HepG2 (cell line): Measurements from ENCODE around the gene PPP1R13B. TPM values are rescaled to one million over a fixed set of nuclear protein-coding genes. Genes with fewer than 3 reads are reported as not detected.

Source experiments
- ATAC-seq: fragments of 200-7000 bp; cut with Tn5 transposase; 3 replicates; pipeline ENCODE4 v1.9.1; 2020; ENCODE audit warnings: mild to moderate bottlenecking, moderate library complexity
- BruUV-seq: library from RNA; stranded (reverse); fragments of 400-500 nt; replicated peaks from 2 replicates; lab custom pipeline; 2021; lab: Mats Ljungman, UMichigan
- CTCF ChIA-PET: fragments of 300-600 bp; formaldehyde crosslinking; extraction: SDS; loops from one replicate; lab custom pipeline; 2021; ENCODE audit warnings: low total read pairs, inconsistent platforms, low intra/inter-chr PET ratio; lab: Yijun Ruan, JAX
- POLR2A ChIA-PET: fragments of 350-600 bp; sonication (Branson Sonifier 250); formaldehyde crosslinking; loops from one replicate; lab custom pipeline; 2020; ENCODE audit warnings: antibody characterized with exemption, inconsistent platforms; lab: Yijun Ruan, JAX
- DNase-seq: peaks from one replicate; pipeline ENCODE4 v3.0.0-alpha.2; 2015; ENCODE audit warnings: low spot score
- FAIRE-seq: peaks from 3 replicates; lab custom pipeline; 2011; peaks lifted over from hg19 to GRCh38; lab: Jason Lieb, UNC
- H2AFZ ChIP-seq: one replicate; pipeline ENCODE4 v1.6.1; 2011; ENCODE audit warnings: low read length, inconsistent platforms
- H3K27ac ChIP-seq: fragments of 300-600 bp; 3 replicates; pipeline ENCODE4 v1.8.0; 2011; ENCODE audit warnings: mixed run types, mild to moderate bottlenecking, mixed read lengths, low read length, inconsistent platforms; ENCODE audit not compliant: insufficient read depth; ENCODE audit errors: extremely low read length
- H3K27me3 ChIP-seq, 2 experiments: fragments of 200-600 bp in 1 of 2; 2 replicates in 1 of 2; 3 replicates in 1 of 2; pipeline versions ENCODE4 v1.6.0 to v1.8.0; 2011; ENCODE audit warnings: low read length in 2 of 2, mild to moderate bottlenecking in 2 of 2, moderate library complexity in 2 of 2, inconsistent platforms in 1 of 2; ENCODE audit not compliant: insufficient read depth in 2 of 2, control insufficient read depth in 1 of 2
- H3K36me3 ChIP-seq, 2 experiments: fragments of 200-600 bp in 1 of 2; replicated peaks in 1 of 2; 2 replicates in 1 of 2; 3 replicates in 1 of 2; pipeline versions ENCODE4 v1.5.1 to v1.8.0; 2011; ENCODE audit warnings: low read length in 2 of 2, inconsistent platforms in 1 of 2; ENCODE audit not compliant: insufficient read depth in 2 of 2, control insufficient read depth in 1 of 2
- H3K4me1 ChIP-seq: 2 replicates; pipeline ENCODE4 v1.5.1; 2012; ENCODE audit warnings: low read length, inconsistent platforms; ENCODE audit not compliant: insufficient read depth
- H3K4me2 ChIP-seq: 2 replicates; pipeline ENCODE4 v1.6.0; 2011; ENCODE audit warnings: low read depth, low read length, inconsistent platforms
- H3K4me3 ChIP-seq, 3 experiments: fragments of 200-600 bp in 1 of 3; sonication (generic), shearing (Covaris generic) in 1 of 3; replicated peaks in 1 of 3; 2 replicates each; pipeline ENCODE4 v1.5.1; 2011 to 2016; ENCODE audit warnings: low read length in 3 of 3, inconsistent platforms in 2 of 3, low read depth in 2 of 3, mild to moderate bottlenecking in 2 of 3, control low read depth in 1 of 3, mixed read lengths in 1 of 3; ENCODE audit not compliant: insufficient read depth in 1 of 3
- H3K79me2 ChIP-seq: one replicate; pipeline ENCODE4 v1.6.1; 2011; ENCODE audit warnings: low read length, inconsistent platforms; ENCODE audit not compliant: insufficient read depth
- H3K9ac ChIP-seq: 2 replicates; pipeline ENCODE4 v1.6.0; 2011; ENCODE audit warnings: mild to moderate bottlenecking, low read depth, low read length, inconsistent platforms; ENCODE audit not compliant: insufficient read depth
- H3K9me3 ChIP-seq: 2 replicates; pipeline ENCODE4 v1.5.1; 2012; ENCODE audit warnings: mild to moderate bottlenecking, low read length
- H4K20me1 ChIP-seq: 2 replicates; pipeline ENCODE4 v1.6.0; 2011; ENCODE audit warnings: inconsistent platforms, mild to moderate bottlenecking, low read length, moderate library complexity; ENCODE audit not compliant: insufficient read depth
- CREBL2 ChIP-seq: sonication (generic); formaldehyde crosslinking; IDR thresholded peaks from 2 replicates; pipeline ENCODE4 v1.8.1; 2023; ENCODE audit warnings: missing genetic modification reagents, mild to moderate bottlenecking, borderline replicate concordance
- HMGXB4 ChIP-seq, 2 experiments: sonication (generic) in 1 of 2; formaldehyde crosslinking in 1 of 2; IDR thresholded peaks; 2 replicates each; pipeline versions ENCODE4 v1.4.0 to v1.6.1; 2018 to 2020; ENCODE audit warnings: missing genetic modification reagents in 2 of 2, borderline replicate concordance in 1 of 2, low read depth in 1 of 2, mild to moderate bottlenecking in 1 of 2, missing biosample characterization in 1 of 2
- JARID2 ChIP-seq: sonication (generic); formaldehyde crosslinking; IDR thresholded peaks from 2 replicates; pipeline ENCODE4 v1.8.1; 2023; ENCODE audit warnings: missing genetic modification reagents, inconsistent platforms; ENCODE audit not compliant: insufficient replicate concordance
- KAT8 ChIP-seq: IDR thresholded peaks from 2 replicates; pipeline ENCODE4 v1.6.1; 2016; ENCODE audit warnings: missing genetic modification reagents, missing compliant biosample characterization
- NCOA2 ChIP-seq: sonication (generic); formaldehyde crosslinking; IDR thresholded peaks from 2 replicates; pipeline ENCODE4 v1.8.0; 2022; ENCODE audit warnings: inconsistent platforms
- NCOA5 ChIP-seq: sonication (generic); formaldehyde crosslinking; IDR thresholded peaks from 2 replicates; pipeline ENCODE4 v1.4.0; 2020; ENCODE audit warnings: missing genetic modification reagents
- PHF21A ChIP-seq: sonication (generic); formaldehyde crosslinking; IDR thresholded peaks from 2 replicates; pipeline ENCODE4 v1.5.0; 2020; ENCODE audit warnings: mild to moderate bottlenecking, missing genetic modification reagents
- SSRP1 ChIP-seq: IDR thresholded peaks from 2 replicates; pipeline ENCODE4 v1.6.1; 2016; ENCODE audit warnings: control low read depth
- TAF15 ChIP-seq: fragments of 200-400 bp; formaldehyde crosslinking; IDR thresholded peaks from one replicate; pipeline ENCODE4 v1.6.1; 2018; ENCODE audit warnings: mild to moderate bottlenecking, low read depth, low read length; ENCODE audit not compliant: poor library complexity, severe bottlenecking
- THAP11 ChIP-seq: IDR thresholded peaks from 2 replicates; pipeline ENCODE4 v1.6.1; 2016; ENCODE audit warnings: missing biosample characterization, missing genetic modification reagents
- ZNF770 ChIP-seq: sonication (generic); formaldehyde crosslinking; IDR thresholded peaks from 2 replicates; pipeline ENCODE4 v1.5.0; 2020; ENCODE audit warnings: mild to moderate bottlenecking, missing genetic modification reagents
- WGBS: methylation state at CpG from one replicate; pipeline ENCODE4 v1.1.6; 2017; ENCODE audit warnings: low lambda C conversion rate; 5-methylcytosine and 5-hydroxymethylcytosine counted together
- in situ Hi-C: cut with HindIII; loops from 2 replicates; pipeline ENCODE4 v1.10.0; 2017; ENCODE audit warnings: low pct_unique_long_range_greater_than_20kb; ENCODE audit not compliant: extremely low pct_ligation_motif_present
- intact Hi-C: fragments of 100-400 bp; cut with micrococcal nuclease; formaldehyde crosslinking; loops from one replicate; pipeline ENCODE4 v1.10.0; 2022; ENCODE audit not compliant: unreplicated experiment
- polyA plus RNA-seq, 8 experiments: library from polyadenylated mRNA; depleted of rRNA in 3 of 8; stranded (reverse) in 7 of 8; unstranded in 1 of 8; fragments of >200 nt; fragmentation: Illumina TruSeq in 4 of 8; extraction: Trizol in 4 of 8; gene quantifications; 2 replicates each; pipeline versions ENCODE4 v1.2.1 to v1.2.3, GENCODE V29; 2011 to 2016; ENCODE audit warnings: low read depth in 4 of 8, missing spikeins in 1 of 8, mixed read lengths in 1 of 8; ENCODE audit not compliant: insufficient read depth in 1 of 8
- total RNA-seq, 5 experiments: library from RNA; depleted of rRNA; stranded (reverse); fragments of >200 nt; fragmentation: Illumina TruSeq; extraction: Trizol; gene quantifications; 2 replicates each; pipeline ENCODE4 v1.2.3, GENCODE V29; 2016; ENCODE audit warnings: low read depth in 1 of 5
- TF ChIP-seq, protein P1 (sequence below): conservative IDR thresholded peaks from 2 replicates; pipeline ENCODE4 v1.6.1; 2018; ENCODE audit warnings: missing genetic modification reagents

PPP1R13B gene
- total and polyA plus RNA-seq, 2 of the 13 experiments (the other 11 are each of a cell fraction or from before 2014, with no cell fraction given): 4.6 to 9.4 TPM

GRCh38 chr14:103832046-103832445 is 15.3 kb downstream of the PPP1R13B start:
- DNase-seq (no peak), ATAC-seq (no peak), FAIRE-seq (no peak)
- H3K9ac ChIP-seq: no peak overlapping the region
- no peaks in the 10 kb centered on the region for H3K36me3 ChIP-seq
- H3K79me2 ChIP-seq: peaks cover 42% of the 10 kb centered on the region
- no peak overlapping the region for H3K4me2 ChIP-seq
- 0 out of 2 replicates have a peak, but pooled peaks cover 4% of the 10 kb centered on the region for H3K4me1 ChIP-seq
- H4K20me1 ChIP-seq: no peaks in the 10 kb centered on the region
- H3K9me3 ChIP-seq: no peaks in the 10 kb centered on the region
- CTCF ChIA-PET: no interaction called here
- TF ChIP-seq SSRP1 (CRISPR knock-in tag): no peak
- no peak for TF ChIP-seq TAF15
- TF ChIP-seq NCOA5 (CRISPR knock-in tag): no peak
- no peak for TF ChIP-seq PHF21A (CRISPR knock-in tag)
- TF ChIP-seq, protein P1, sequence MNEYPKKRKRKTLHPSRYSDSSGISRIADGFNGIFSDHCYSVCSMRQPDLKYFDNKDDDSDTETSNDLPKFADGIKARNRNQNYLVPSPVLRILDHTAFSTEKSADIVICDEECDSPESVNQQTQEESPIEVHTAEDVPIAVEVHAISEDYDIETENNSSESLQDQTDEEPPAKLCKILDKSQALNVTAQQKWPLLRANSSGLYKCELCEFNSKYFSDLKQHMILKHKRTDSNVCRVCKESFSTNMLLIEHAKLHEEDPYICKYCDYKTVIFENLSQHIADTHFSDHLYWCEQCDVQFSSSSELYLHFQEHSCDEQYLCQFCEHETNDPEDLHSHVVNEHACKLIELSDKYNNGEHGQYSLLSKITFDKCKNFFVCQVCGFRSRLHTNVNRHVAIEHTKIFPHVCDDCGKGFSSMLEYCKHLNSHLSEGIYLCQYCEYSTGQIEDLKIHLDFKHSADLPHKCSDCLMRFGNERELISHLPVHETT (CRISPR knock-in tag): no peak
- no peak for TF ChIP-seq THAP11
- no peak for TF ChIP-seq JARID2 (CRISPR knock-in tag)
- TF ChIP-seq HMGXB4 (CRISPR knock-in tag; IDR thresholded peaks at IDR 0.05; ENCODE audit: borderline replicate concordance in 1 of 2, low read depth in 1 of 2): no peak
- TF ChIP-seq KAT8 (CRISPR knock-in tag): no peak
- TF ChIP-seq CREBL2 (CRISPR knock-in tag): no peak
- TF ChIP-seq ZNF770 (CRISPR knock-in tag): no peak
- TF ChIP-seq NCOA2: no peak
- BruUV-seq: no TSS peak
- in situ Hi-C loops (no loop called here), intact Hi-C loops (no loop called here)
- H3K27me3 ChIP-seq: no peaks in the 10 kb centered on the region
- H3K27ac ChIP-seq: no peak overlapping the region
- 69% methylated on average over 1 of the region's 1 CpG for WGBS
- POLR2A ChIA-PET: interaction anchor here (1.2 kb wide), 1 partner anchor 24 kb away, joined by 3 read pairs; no protein-coding TSS in a partner anchor
- H3K4me3 ChIP-seq: no peak overlapping the region
- no peak overlapping the region for H2AFZ ChIP-seq
